Right hindlimb (tissue), 1 donor: Measurements from ENCODE around the gene F2RL3.
"Not testable (repeated sequence)": the region's sequence is repeated elsewhere in the genome, so short reads cannot be mapped to it uniquely, and the experiment has no call there.

Experiments
- DNase-seq: peaks from one replicate; pipeline ENCODE4 v3.0.0-alpha.2; 2018

The F2RL3 gene

GRCh38 chr19:16927883-16928282, 39.1 kb downstream of the F2RL3 start:
- DNase-seq: no peak

GRCh38 chr19:16928351-16928750, 39.6 kb downstream of the F2RL3 start:
- DNase-seq: no peak

- DNase-seq: no peak
Observed at GRCh38 chr19:16928916-16929315, 40.1 kb downstream of the F2RL3 start.

GRCh38 chr19:16930753-16931152, 42.0 kb downstream of the F2RL3 start:
- DNase-seq: no peak

GRCh38 chr19:16931306-16931705, 42.5 kb downstream of the F2RL3 start:
- no peak for DNase-seq

- no peak for DNase-seq
Observed at GRCh38 chr19:16934489-16934888, 45.7 kb downstream of the F2RL3 start.

- no peak for DNase-seq
Observed at GRCh38 chr19:16936901-16937300, 48.1 kb downstream of the F2RL3 start.

GRCh38 chr19:16937796-16938195, 49.0 kb downstream of the F2RL3 start:
- DNase-seq: not testable (repeated sequence)

GRCh38 chr19:16938211-16938610, 49.4 kb downstream of the F2RL3 start:
- DNase-seq: no peak

GRCh38 chr19:16940063-16940462, 51.3 kb downstream of the F2RL3 start:
- not testable (repeated sequence) for DNase-seq

- no peak for DNase-seq
Observed at GRCh38 chr19:16940626-16941025, 51.8 kb downstream of the F2RL3 start.
